Measurements from ENCODE around the gene CSF2. TPM values are rescaled to one million over a fixed set of nuclear protein-coding genes. Genes with fewer than 3 reads are reported as not detected.

The CSF2 gene
- total RNA-seq, 1 experiment from 2014 or later, result not detected

DNA sequence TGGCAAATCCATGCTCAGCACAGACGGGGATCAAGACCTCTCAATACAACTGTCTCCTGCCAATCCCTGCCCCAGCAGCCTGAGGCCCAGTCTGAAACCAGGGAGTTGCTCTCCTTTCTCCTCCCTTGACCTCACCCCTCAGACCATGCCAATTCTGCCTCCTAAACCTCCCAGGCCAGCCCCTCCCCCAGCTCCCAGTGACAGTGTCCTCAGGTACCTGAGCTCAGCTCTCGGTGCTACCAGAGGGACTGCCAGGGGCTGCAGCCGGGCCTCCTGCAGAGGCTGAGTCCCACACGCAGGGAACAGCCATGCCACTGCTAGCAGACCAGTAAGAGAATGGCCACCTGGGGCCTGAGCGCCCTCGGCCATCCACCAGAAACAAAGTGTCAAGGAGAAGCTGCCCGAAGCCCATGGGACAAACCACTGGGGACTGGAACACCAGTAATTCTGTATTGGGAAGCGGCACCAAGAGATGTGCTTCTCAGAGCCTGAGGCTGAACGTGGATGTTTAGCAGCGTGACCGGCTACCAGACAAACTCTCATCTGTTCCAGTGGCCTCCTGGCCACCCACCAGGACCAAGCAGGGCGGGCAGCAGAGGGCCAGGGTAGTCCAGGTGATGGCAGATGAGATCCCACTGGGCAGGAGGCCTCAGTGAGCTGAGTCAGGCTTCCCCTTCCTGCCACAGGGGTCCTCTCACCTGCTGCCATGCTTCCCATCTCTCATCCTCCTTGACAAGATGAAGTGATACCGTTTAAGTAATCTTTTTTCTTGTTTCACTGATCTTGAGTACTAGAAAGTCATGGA lies 13.7 kb upstream of the CSF2 start:
- Histone ChIP-seq H3K79me2 (ENCODE audit: low read depth) (no peaks in the 10 kb centered on the region), H3K27me3 (ENCODE audit: insufficient read depth, low read depth) (no peaks in the 10 kb centered on the region), H3K4me1 (replicated peaks; ENCODE audit: insufficient read depth) (no peaks in the 10 kb centered on the region), H4K20me1 (ENCODE audit: insufficient read depth) (no peaks in the 10 kb centered on the region), H3K4me3 (no peak overlapping the region), H3K27ac (no peak overlapping the region), H2AFZ (no peak overlapping the region), H3K36me3 (ENCODE audit: low read depth) (no peaks in the 10 kb centered on the region), H3K4me2 (no peak overlapping the region), H3F3A (ENCODE audit: insufficient read depth, low read depth) (no peaks in the 10 kb centered on the region; the same call in 1 of the 2 replicates), H3K9me3 (ENCODE audit: insufficient read depth, low read depth) (no peaks in the 10 kb centered on the region), H3K9me2 (ENCODE audit: insufficient read depth) (no peaks in the 10 kb centered on the region)
- ChIA-PET POLR2A (ENCODE audit: unreplicated experiment) (interaction anchor here (0.7 kb wide), 1 partner anchor 320 kb away, joined by 3 read pairs; no protein-coding TSS in a partner anchor), CTCF (no interaction called here)
- BruUV-seq (replicated peaks), result no TSS peak
- no peak for TF ChIP-seq EZH2 (IDR thresholded peaks at IDR 0.05; ENCODE audit: low read depth)
- TF ChIP-seq, protein P1, sequence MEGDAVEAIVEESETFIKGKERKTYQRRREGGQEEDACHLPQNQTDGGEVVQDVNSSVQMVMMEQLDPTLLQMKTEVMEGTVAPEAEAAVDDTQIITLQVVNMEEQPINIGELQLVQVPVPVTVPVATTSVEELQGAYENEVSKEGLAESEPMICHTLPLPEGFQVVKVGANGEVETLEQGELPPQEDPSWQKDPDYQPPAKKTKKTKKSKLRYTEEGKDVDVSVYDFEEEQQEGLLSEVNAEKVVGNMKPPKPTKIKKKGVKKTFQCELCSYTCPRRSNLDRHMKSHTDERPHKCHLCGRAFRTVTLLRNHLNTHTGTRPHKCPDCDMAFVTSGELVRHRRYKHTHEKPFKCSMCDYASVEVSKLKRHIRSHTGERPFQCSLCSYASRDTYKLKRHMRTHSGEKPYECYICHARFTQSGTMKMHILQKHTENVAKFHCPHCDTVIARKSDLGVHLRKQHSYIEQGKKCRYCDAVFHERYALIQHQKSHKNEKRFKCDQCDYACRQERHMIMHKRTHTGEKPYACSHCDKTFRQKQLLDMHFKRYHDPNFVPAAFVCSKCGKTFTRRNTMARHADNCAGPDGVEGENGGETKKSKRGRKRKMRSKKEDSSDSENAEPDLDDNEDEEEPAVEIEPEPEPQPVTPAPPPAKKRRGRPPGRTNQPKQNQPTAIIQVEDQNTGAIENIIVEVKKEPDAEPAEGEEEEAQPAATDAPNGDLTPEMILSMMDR (conservative IDR thresholded peaks at IDR 0.05), result no peak
- no peak for DNase-seq
- intact Hi-C loops (cut with micrococcal nuclease; ENCODE audit: unreplicated experiment), result loop anchor here (5.0 to 10.0 kb wide), 4 partner anchors 53 to 805 kb away; partner anchors contain the start of genes GDF9, SLC22A4 and UQCRQ

- no peaks in the 10 kb centered on the region for H4K20me1 ChIP-seq (ENCODE audit: insufficient read depth)
- no peaks in the 10 kb centered on the region for H3K9me2 ChIP-seq (ENCODE audit: insufficient read depth)
- H3K27me3 ChIP-seq (ENCODE audit: insufficient read depth, low read depth), result no peaks in the 10 kb centered on the region
- CTCF ChIA-PET, result no interaction called here
- no peak within 1 kb of the TSS for H2AFZ ChIP-seq
- H3K9me3 ChIP-seq (ENCODE audit: insufficient read depth, low read depth), result no peaks in the 10 kb centered on the region
- no peak within 1 kb of the TSS for H3K4me3 ChIP-seq
- no peak within 1 kb of the TSS for H3K4me2 ChIP-seq
- peaks cover 3% of the 10 kb centered on the region; the same call in 1 of the 2 replicates for H3F3A ChIP-seq (ENCODE audit: insufficient read depth, low read depth)
- H3K36me3 ChIP-seq (ENCODE audit: low read depth), result no peaks in the 10 kb centered on the region
- H3K4me1 ChIP-seq (replicated peaks; ENCODE audit: insufficient read depth), result no peaks in the 10 kb centered on the region
- no peak within 1 kb of the TSS for H3K27ac ChIP-seq
- DNase-seq, result no peak
- intact Hi-C loops (cut with micrococcal nuclease; ENCODE audit: unreplicated experiment), result loop anchor here (5.0 to 10.0 kb wide), 4 partner anchors 53 to 804 kb away; partner anchors contain the start of genes GDF9, SLC22A4 and UQCRQ
- TF ChIP-seq EZH2 (IDR thresholded peaks at IDR 0.05; ENCODE audit: low read depth), result no peak
- TF ChIP-seq, protein P1 (conservative IDR thresholded peaks at IDR 0.05), result no peak
- POLR2A ChIA-PET (ENCODE audit: unreplicated experiment), result interaction anchor here (0.7 kb wide), 1 partner anchor 321 kb away, joined by 3 read pairs; no protein-coding TSS in a partner anchor
- no TSS peak for BruUV-seq (replicated peaks)
- no peaks in the 10 kb centered on the region for H3K79me2 ChIP-seq (ENCODE audit: low read depth)
These were observed 13.0 kb upstream of the CSF2 start, which contains the start of gene IL3 for GRCh38 chr5:132060501-132061161. Gene IL3, plus strand, starts transcription at chr5:132060655. Its CDS starts 52 bp downstream, at chr5:132060707.

All from PC-9 (cell line).